ENCODE data around the gene KLHL36.
"Not testable (repeated sequence)": the region's sequence is repeated elsewhere in the genome, so short reads cannot be mapped to it uniquely, and the experiment has no call there.

Gene KLHL36

DNA sequence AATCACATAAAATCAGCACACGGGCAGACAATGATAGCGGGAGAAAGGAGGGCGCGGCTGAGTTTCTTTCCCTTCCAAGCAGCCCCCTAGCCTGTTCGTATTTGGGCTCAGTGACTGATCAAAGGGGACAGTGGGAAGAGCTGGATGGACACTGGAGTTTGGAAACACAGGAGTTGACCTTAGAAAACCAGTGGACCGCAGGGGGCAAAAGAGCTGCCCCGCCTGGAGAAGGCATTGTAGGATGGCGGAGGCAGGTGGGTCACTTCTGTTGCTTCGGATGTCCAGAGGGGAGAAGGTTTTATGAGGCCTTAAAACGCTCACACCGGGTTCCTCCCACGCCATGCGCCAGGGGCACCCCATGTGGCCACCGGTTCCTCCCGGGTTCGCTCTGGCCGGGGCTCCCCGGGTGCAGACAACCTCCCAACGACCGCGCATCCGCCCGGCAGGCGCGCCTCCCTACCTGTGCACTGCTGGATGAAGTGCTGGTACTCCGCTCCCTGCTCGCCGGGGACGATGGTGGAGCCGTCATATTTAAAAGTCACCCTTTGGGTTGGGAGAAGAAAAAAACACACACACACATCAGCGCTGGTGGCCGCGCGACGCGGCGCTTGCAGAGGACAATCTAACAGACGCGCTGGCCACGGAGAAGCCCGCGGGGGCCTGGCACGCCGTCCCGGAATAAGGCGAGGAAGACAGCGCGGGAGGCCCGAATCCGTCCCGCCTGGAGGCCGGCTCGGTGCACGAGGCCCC lies 31.1 kb upstream of the KLHL36 start:
- DNase-seq, result no peak

DNA sequence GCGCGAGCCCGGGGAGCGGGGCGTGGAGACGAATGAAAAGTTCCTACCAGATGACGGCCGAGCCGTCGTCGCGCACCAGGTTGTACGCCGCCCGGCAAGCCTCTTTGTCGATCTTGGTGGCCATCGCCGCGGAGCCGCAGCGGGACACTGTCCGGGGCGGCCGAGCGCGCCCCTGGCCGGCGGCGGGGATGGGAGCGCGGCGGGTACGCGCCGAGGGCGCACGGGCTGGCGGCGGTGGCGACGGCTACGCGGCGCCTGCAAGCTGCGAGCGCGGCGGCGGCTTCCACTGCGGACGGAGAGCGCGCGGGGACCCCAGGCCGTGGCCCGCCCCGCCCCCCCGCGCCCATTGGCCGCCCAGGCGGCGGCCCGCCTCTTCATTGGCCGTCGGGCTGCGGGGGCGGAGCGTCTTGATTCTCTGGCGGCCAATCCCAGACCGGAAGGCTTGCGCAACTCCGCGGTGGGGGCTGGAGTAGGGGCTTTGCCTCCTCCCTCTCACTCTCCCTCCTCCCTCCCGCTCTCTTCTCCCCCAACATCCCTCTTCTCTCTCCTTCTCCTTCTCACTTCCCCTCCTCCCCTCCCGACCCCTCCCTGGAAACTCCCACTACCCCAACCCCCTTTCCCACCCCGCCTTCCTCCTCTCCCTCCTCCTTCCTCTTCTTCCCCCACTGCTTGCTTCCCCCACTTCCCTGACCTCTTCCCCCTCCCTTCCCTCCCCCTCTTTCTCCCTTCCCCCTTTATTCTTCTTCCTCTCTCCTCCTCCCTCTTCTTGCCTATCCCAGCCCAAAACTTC lies 30.3 kb upstream of the KLHL36 start, which contains the start of gene COTL1:
Gene COTL1, minus strand, starts transcription at position 288 of the 790 bp plus-strand sequence. Its CDS starts 164 bp downstream, at position 124.
- DNase-seq, result peak; percentile 22

DNA sequence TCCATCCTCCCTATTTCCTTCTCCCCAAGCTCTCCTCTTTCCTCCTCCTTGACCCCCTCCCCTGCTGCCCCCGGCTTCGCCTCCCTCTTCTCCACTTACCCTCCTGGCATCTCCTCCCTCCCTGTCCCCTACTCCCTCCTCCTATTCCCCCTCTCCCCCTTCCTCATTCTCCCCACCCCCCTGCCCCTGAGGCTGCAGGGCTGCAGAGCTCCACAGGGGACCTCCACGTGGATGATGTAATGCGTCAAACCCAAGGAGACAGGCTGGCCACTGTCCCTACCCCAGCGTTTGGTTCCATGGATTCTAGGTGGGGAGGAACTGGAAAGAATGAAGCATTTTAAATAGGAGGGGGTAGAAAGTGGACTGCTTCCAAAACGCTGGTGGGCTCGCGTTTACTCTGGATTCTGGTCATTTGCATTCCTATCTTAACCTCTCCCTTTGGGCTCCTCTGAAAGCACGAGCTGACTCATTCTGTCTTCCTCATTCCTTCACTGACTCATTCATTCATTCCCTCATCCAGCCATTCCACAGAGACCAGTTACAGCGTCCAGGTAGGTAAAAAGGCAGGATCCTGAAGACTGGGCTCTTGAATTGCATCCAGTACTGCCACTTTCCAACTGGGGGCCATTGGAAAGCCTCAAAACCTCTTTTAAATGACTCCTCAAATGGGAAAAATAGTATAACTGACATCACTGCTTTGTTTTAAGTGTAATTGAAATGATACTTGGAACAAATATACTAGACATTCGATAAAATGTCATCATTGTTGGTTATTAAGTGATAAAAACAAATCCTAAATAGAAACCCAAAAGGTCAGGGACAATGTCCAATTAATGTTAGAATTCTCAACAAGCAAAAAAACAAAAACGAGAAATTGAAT lies 29.5 kb upstream of the KLHL36 start:
- DNase-seq, result no peak

DNA sequence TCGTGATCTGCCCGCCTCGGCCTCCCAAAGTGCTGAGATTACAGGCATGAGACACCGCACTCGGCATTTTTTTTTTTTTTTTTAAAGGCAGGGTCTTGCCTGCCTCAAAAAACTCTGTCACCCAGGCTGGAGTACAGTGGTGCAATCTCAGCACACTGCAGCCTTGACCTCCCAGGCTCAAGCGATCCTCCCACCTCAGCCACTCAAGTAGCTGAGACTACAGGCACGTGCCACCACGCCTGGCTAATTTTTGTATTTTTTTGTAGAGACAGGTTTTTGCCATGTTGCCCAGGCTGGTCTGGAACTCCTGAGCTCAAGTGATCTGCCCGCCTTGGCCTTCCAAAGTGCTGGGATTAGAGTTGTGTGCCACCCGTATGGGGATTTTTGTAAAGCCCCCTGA lies 27.4 kb upstream of the KLHL36 start:
- DNase-seq, result not testable (repeated sequence)

DNA sequence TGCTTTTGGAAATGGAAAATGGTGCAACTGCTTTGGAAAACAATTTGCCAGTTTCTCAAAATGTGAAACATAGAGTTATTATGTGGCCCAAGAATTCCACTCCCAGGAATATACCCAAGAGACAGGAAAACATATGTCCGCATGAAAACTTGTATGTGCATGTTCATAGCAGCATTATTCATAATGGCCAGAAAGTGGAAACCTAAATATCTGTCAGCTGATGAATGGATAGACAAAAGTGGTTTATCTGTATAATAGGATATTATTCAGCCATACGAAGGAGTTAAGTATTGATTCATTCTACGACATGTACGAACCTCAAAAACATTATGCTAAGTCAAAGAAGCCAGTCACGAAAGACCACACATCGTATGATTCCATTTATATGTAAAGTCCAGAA lies 22.8 kb upstream of the KLHL36 start:
- DNase-seq, result no peak

DNA sequence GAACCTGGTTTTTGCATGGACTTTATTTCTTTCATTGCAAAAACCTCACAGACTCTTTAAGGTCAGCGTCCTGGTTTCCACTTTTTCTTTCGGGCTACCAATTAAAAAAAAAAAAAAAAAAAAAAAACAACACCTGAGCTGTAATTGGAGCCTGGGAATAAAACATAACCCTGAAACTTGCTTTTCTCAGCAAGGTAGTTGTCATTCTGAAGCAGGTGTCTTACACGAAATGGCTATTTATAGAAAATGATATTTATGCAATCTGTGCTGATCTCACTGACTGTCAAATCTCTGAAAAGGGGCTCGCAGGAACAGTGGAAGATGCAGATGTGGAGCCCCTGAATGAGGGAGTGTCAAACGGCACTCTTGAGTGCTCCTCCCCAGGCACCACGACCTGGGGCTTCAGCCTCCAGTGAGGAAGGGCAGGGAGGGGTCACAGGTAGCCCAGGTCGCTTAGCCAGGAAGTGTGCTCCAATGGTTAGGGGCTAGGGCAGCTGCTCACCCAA lies 20.0 kb upstream of the KLHL36 start:
- DNase-seq, result no peak

DNA sequence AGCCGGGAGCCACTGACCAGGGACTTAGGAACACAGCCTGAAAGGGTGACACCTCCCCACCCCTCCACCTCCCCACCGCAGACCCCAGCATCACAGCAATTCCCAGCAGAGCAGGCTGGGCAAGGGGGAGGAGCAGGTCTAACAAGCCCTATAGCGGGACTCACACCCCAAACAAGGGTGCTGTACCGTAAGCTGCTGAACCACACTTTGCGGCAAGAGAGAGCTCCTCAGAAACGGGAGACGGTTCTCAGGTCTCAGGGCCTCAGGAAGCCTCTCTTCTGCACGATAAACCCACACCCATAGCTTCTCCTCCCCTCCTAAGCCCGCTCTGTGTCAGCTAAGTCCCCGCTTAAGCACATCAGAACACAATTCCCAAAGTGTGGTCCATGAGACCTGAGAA lies 18.7 kb upstream of the KLHL36 start:
- DNase-seq, result no peak

DNA sequence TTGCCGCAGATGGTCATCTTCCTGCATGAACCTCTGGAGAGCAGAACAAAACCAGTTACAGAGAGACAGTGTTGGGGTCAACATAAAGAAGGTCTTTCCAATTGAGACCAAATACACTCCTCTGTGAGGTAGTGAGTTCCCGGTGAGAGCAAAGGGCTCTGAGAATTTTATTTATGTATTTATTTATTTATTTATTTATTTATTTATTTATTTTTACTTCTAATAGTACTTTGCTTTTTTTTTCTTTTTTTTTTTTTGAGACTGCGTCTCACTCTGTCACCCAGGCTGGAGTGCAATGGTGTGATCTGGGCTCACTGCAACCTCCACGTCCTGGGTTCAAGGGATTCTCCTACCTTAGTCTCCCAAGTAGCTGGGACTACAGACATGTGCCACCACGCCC lies 18.3 kb upstream of the KLHL36 start:
- DNase-seq, result no peak

DNA sequence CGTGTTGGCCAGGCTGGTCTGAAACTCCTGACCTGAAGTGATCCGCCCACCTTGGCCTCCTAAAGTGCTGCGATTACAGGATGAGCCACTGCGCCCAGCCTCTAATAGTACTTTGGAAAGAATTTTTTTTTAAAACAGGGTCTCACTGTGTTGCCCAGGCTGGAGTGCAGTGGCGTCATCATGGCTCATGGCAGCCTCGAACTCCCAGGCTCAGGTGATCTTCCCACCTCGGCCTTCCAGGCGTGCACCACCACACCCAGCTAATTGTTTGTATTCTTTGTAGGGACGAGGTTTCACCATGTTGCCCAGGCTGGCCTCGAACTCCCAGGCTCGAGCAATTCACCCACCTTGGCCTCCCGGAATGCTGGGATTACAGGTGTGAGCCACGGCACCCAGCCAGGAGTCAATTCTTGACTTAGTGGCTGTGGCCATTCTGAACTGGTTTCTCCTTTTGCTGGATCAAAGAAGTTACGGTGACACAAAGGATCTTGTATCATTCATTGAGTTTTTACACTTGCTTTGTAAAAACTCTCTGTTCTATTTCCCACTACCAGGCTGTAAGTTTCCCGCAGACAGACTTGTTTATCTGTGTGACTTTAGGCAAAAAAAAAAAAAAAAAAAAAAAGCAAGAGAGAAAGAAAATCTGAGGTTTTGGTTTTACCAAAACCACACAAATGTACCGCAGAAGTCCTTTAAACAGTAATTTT lies 17.7 kb upstream of the KLHL36 start:
- DNase-seq, result no peak

DNA sequence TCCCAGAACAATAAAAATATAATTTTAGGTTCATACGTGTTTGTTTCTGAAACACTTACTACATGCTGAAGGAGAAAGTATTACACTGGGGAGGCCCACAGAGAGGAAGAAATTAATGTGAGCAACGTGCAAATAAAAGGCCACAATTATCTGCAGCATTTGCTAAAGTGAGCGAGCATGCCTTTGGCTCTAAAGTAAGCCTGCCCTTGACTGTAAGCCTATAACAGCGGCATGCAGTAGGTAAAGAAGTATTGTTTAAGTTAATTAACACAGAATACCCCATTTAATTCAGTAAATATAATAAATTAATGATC lies 17.2 kb upstream of the KLHL36 start:
- DNase-seq, result no peak

DNA sequence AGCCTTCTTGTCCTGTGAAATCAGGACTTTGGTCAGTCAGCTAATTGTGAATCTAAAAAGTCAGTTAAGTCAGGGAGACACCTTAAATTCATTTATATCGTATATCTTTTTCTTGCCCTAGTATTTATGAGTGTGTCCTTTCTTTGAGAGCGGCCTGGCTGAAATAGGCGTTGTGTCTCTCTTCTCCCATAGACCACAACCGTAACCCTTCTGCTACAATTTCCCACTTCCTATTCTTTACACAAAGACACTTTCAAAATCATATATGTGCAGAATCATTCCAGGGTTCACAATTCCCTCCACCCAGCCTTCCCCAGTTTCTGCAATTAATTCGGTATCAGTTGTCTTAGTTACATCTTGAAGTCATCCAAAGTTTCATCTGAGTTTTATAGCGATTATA lies 16.4 kb upstream of the KLHL36 start:
- DNase-seq, result no peak

DNA sequence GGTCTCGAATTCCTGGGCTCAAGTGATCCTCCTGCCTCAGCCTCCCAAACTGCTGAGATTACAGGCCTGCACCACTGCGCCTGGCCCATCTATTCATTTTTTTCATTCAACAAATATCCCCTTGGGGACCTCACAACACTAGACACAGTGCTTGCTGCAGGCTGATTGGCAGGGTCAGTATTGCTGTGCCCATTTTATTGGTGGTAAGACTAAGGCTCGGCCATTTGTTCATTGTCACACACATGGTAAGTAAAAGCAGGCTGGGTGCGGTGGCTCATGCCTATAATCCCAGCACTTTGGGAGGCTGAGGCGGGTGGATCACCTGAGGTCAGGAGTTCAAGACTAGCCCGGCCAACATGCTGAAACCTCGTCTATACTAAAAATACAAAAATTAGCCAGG lies 15.4 kb upstream of the KLHL36 start:
- DNase-seq, result not testable (repeated sequence)

DNA sequence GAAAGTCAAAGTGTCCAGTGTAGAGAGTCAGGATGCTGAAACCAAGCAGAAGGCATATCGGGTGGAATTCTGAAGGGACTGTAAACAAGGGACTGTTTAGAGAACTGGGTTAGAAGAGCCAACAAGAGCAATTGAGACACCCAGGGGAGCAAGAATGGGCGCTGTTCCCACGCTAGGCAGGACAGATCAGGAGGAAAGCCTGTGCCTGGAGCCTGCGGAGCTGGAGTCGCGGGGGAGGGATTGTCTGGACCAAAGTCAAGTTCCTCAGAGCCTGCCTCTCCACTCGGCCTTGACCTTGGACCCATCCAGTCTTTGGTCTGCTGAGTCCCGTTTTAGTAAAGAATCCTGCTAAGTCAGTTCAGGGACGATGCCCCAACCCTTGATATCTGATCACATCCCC lies 14.7 kb upstream of the KLHL36 start:
- no peak for DNase-seq

DNA sequence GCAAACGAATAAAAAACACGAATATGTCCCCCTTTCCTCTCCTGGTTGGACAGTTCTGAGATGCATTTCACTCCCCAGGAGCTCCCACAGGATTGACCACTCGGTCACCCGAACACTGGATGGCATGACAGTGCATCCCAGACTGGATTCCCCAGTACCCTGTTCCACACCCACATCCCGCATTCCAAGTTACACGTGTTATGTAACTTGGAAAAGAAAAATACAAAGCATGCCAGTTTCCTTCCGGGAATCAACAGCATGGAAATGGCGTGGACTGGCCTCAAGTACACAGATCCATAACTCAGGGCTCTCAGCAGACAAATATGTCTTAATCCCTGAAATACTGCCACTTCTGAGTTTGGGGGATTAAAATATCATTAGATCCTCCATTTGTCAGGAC lies 12.6 kb upstream of the KLHL36 start:
- DNase-seq, result no peak

DNA sequence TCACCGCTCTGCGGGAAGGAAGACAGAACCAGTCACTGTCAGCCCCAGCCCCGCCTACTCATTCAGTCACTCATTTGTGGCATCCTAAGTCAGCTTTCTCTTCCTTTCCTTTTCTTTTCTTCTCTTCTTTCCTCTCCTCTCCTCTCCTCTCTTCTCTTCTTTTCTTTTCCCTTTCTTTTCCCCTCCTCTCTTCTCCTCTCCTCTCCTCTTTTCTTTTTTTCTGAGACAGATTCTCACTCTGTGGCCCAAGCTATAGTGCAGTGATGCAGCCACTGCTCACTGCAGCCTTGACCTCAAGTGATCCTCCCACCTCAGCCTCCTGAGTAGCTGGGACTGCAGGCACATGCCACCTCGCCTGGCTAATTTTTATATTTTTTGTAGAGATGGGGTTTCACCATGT lies 10.6 kb upstream of the KLHL36 start:
- no peak for DNase-seq

DNA sequence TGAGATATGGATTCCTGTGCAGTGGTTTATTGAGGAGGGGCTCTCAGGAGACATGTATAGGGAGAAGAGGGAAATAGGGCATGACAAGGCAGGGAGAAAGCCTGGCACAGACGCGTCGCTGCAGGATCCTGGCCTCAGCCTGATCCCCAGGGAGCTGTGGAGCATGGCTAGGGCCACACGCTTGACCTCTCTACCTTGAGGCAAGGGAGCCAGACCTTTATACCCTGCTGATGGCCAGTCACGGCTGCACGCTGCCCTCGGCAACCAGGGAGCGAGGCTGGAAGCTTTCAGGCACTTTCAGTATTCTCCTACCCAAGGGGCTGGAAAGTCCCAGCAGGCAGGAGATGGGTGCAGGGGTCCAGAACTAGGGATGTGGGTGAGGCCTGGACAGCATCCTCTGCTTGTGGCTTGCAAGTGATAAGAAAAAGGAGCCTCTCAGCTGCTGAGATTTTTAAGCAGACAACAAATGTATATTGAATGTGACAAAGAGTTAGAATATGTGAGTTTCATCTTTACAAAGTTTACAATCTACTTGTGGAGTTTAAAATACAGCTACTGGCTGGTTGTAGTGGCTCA lies 10.0 kb upstream of the KLHL36 start:
- no peak for DNase-seq

DNA sequence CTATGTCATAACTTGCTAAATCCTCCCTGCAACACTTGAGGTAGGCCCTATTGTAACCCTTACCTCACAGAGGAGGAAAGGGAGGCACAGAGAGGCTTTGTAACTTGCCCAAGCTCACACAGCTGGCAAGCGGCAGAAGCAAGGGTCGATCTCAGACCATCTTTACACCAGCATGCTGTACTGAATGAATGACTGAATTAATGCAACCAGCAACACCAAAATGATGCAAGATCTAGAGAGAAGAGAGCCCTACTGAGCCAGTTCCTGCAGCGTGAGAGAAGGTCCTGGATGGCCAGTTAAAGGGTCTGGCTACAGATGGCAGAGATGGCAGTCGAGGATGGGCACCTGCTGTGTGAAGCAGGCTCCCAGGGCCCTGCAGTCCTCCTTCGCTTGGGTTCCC lies 8.2 kb upstream of the KLHL36 start:
- no peak for DNase-seq

DNA sequence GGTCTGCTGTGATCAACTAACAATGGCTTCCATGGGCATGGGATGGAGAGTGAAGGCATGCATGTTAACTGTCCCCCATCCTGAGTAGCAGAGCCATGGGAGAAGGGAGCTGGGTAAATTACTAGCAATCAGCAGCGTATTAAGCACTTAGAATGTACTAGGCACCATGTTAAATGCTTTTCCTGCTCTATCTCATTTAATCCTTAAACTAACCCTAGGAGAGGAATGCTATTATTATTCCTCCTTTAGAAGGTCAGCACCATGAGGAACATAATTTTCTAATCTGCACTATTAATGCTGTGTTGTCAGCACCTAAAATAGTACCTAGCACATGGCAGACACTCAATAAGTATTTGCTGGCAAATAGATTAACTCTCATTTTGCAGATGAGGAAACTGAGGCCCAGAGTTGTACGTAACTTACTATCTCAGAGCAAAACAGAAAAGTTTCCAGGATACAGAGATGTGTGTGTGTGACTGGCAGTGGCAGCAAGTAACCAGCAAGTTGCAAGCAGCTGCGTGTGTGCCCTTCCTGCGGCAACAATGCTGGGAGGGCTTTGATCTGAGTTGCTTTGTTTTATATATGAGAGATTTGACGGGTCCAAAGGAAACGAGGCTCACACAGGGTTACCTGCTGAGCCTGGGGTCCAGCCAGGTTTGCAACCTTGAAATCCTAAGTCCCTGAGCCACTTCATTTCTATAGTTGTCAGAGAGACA lies 6.5 kb upstream of the KLHL36 start:
- no peak for DNase-seq

DNA sequence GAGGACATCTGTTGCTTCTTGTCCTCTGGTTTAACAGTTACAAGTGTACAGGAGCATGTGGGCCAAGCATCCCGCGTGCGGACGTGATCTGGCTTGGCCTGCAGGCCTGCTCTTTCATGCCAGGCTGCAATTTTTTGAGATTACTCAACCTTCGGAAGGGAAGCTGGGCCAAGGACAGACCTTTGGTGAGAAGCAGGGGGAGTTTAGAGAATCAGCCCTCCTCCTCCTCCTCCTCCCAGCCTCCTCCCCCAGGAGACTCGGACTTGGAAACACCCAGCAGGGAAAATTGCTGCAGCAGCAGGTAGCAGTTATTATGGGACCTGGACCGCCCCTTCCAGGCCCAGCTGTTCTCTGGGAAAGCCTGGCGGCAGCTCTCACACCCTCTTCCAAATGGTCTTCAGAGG lies 5.1 kb upstream of the KLHL36 start:
- DNase-seq, result no peak

DNA sequence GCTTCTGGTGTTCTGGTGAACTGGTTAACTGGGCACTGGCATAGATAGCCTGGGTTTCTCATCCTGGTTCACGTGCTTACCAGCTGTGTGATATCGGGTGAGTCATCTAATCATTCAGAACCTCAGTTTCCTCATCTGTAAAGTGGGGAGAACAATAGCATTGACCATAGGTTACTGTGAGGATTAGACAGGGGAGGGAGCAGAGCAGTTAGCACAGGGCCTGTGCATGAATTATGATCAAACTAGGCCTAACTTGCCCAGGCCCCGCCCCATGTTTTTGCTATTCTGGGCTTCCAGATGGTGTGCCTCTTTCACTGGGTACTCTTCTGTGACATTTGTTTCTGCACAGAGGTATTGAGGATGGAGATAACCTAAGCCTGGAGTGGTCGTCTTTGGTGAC lies 4.6 kb upstream of the KLHL36 start:
- no peak for DNase-seq

Data from NCI-H2029 treated with DMSO at 0.1 percent for 48 hours (cell line).